HG03521 (cell line): ENCODE results near the gene MRRF.
"Not testable (repeated sequence)": the region's sequence is repeated elsewhere in the genome, so short reads cannot be mapped to it uniquely, and the experiment has no call there.

Experiments
- ATAC-seq: cut with Tn5 transposase; IDR thresholded peaks from one replicate; pipeline ENCODE4 v1.9.1; 2021; ENCODE audit warnings: mild to moderate bottlenecking, moderate library complexity; ENCODE audit not compliant: unreplicated experiment

MRRF gene

DNA sequence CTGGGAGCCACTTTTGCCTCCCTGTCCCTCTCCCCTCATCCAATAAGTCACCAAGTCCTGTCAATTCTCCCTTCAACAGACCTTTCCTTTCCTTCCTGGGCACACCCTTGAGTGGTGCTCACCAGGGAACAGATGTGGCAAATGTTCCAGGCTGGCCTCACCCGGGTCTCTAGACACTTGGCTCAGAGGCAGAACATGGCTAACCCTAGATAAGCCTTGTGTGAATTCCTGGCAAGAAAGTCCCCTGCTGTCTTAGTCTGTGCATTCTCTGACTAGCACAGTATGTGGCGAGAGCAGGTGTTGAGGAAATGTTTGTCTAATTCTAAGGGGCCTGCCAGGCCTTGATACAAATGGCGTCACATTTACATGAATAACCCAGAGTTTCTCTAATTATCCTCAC lies 64.9 kb downstream of the MRRF start:
- no peak for ATAC-seq

GRCh38 chr9:122330466-122330865 lies 65.8 kb downstream of the MRRF start:
- not testable (repeated sequence) for ATAC-seq

DNA sequence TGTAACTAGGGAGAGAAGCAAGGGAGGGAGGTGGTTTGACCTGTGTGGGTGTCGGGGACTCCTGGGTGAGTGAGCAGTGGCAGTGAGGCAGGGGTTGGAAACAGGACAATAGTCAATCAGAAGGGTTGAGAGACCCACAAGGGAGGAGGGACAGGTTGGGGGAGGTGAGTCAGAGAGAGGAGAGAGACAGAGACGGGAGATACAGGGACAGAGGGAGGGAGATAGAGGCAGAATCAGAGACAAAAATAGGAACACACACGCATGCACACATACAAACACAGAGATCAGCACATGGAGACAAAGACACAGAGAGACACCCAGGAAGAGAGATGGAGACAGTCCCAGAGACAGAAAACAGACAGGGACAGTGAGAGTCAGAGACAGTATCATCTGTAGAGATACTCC lies 66.8 kb downstream of the MRRF start:
- ATAC-seq, result no peak

DNA sequence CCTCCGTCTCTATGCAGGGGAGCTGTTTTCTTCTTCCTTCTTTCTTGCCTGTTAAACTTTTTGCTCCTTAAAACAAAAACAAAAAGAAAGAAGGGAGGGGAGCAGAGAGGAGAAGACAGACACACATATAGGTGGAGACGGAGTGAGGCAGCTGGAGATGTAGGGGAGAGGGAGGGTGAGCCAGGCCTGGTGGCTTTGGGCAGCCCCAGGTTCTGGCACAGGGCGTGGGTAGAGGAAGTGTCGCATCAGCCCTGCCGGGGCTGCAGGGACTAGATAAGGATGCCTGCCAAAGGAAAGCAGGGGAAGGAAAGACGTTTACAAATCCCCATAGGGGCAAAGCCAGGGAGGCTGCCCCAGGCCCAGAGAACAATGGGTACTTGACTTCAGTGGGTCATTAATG lies 67.4 kb downstream of the MRRF start:
- no peak for ATAC-seq

DNA sequence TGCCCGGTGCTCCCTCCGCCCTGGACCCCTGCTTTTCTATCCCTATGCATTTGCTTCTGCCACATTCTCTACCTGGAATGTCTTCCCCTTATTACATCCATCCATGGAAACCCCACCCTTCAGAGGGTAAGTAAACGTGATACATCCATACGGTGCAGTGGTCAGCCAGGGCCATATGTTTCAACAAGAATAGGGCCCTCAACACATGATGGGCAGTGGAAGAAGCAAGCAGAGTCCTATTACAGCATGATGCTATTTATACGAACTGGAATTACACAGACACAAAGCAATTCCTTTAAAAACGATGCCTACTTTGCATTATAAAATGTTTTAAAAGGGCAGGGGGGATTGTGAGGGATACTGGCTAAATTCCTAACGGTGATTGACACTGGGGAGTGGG lies 68.0 kb downstream of the MRRF start:
- no peak for ATAC-seq

- ATAC-seq, result no peak
Observed at GRCh38 chr9:122333169-122333808, 68.6 kb downstream of the MRRF start.

- no peak for ATAC-seq
Observed at GRCh38 chr9:122334916-122335315, 70.2 kb downstream of the MRRF start.

DNA sequence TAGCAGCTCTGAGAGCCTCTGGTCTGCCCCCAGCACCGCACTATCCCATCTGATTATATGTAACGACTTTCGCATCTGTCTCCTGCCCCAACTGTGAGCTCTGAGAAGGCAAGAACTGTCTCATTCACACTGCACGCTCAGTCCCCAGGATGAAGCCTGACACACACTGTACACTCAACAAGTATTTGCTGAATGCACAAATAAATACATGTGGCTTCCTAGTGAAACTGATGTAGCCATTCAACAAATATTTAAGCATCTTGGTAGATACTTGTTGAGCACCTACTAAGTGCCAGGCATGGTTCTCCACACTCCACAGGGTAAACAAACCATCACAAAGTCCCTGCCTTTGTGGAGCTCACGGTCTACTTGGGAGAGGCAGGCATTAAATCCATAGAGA lies 71.5 kb downstream of the MRRF start:
- no peak for ATAC-seq

- no peak for ATAC-seq
Observed at GRCh38 chr9:122336866-122337555, 72.3 kb downstream of the MRRF start.

- no peak for ATAC-seq
Observed at GRCh38 chr9:122337556-122337929, 72.9 kb downstream of the MRRF start.

DNA sequence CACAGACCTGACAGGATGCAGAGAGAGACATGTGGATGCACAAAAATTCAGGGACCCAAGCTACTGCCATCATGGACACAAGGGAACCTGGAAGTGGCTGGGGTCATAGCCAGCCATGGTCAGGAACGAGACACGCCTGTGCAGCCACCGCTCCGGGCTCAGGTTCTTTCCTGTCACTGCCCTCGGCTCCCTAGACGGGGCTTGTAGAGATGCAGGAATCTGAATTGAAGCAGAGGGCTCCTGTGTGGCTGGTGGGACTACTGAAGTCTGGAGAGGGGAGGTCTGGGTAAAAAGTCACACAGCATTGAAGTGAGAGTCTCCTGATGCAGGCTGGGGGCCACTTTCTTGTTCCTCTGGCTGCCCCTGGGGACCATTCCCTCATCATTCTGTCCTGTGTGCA lies 73.9 kb downstream of the MRRF start:
- ATAC-seq, result no peak

DNA sequence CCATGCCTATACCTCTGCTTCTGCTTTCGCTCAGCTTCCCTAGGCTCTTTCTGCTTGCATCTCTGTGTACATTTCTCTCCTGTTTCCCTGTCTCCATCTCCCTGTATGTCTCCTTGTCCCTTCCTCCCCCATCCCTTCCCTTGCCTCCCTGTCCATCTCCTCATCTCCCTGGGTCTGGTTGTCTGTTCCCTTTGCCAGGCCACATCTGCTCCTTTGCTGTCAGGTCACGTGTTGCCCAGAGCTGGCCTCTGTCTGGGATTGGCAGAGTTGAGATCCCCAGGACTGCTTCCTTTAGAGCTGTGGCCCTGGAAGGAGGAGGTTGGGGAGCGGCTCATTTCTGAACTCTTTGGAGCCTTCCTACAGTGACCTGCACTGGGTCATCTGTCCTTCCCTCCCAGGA lies 74.3 kb downstream of the MRRF start:
- no peak for ATAC-seq

GRCh38 chr9:122339579-122339978 lies 74.9 kb downstream of the MRRF start:
- ATAC-seq, result no peak

GRCh38 chr9:122340161-122340560 lies 75.5 kb downstream of the MRRF start:
- no peak for ATAC-seq

DNA sequence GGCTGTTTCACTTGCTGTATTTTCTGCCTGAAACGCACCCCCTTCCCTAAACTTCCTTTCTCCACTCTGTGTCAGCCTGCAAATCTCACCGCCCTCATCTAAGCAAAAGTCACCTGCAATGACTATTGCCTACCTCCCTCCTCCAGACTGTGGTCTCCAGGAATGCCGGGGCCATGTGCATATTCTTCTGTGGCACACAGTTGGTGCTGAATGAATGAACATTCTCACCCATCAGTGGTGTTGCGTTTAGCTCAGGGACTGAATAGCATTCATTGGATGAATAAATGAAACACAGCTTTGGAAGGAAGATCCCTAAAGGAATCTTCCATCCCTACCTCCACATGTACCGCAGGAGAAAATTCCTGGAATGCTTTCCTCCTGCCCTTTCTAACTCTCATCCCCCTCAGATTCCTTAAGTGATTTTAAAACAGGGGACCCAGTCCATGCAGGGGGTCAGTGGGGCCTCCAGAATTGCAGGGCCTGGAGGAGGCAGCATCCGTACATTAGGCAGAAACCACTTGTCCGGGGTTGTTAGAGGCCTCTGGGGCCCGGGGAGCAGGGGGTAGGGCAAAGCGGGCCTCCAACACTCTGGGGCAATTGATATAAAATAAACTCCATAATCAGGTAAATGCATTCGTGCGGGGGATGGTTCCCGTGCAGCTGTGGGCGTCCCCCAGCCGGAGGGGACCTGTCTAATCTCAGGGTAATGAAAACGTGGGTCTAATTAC lies 77.8 kb downstream of the MRRF start:
- no peak for ATAC-seq

GRCh38 chr9:122346478-122347347 lies 82.0 kb downstream of the MRRF start:
- ATAC-seq, result no peak

DNA sequence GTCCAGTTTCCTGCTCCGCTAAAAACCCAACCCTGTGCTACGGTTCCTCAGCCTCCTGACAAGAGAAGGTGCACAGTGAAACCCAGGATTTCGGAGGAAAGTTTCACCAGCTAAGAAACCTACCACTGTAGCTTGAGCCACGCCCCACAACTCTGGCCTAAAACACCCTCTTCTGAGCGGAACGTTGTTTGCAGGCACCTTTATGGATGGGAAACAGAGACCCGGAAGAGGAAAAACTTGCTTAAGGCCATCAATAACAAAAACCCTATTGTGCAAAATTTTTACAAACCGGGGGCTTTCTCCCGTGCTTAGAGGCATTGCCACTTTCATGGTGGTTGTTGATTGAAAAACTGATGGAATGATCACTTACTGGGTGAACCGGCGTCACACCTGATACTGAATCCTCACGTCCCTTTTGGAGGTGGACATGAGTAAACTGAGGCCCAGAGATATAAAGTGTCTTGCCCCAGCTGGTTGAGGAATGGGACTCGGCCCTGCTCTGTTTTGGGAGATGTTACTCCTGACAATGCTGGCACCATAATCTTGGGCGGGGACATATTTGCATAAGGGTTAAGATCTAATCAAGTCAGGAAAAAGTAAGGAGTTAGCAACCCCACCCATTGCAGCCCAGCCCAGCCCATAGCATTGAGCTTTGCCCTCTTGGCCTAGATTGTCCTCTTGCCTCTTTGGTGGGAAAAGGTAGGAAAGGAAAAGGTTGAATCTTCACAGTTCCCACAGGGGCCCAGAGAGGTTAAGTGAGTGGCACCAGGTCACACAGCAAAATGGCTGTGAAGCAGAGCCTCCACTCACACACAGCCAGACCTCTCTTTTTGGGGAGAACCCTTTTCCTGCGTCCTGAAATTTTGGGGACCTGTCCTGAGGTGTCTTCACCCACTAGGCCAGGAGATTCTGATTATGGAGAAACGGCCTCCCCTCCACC lies 82.9 kb downstream of the MRRF start:
- no peak for ATAC-seq

DNA sequence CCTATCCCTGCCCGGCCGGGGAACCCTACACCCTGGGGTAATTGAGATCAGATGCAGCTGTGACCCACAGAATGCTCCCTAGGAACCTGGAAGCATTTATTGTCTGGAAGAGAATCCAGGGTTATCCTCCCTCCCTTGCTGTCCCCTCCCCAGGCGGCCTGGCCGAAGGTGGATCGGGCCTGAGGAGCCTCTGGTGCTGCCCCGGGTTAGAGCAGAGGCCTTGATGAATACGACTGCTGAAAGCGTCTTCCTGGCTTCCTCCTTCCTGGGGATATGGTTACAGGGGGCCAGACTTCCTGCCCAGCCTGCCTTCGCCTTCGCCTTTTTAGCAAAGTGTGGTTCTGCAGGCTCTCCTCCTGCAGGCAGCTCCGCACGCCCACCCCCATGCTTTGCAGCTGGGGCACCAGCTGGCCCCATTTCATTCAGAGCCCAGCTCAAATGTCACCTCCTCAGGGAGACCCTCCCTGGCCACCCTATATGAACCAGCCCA lies 83.7 kb downstream of the MRRF start:
- no peak for ATAC-seq

DNA sequence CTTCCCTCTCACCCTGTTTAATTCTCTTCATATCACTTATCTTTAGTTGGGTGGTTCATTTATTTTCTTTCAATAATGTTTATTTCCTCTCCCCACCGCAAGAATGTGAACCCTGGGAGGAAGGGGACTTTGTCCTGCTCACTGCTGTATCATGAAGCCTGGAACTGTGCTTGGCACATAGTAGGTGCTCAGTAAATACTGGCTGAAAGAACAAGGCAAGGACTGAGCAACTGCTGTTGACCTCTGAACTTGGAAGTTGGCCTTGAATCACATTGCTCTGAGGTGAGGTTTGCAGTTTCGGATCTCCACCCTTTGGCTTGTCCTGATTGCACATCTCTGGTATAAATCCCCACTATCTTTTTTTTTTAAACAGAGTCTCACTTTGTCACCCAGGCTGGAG lies 84.1 kb downstream of the MRRF start:
- ATAC-seq, result no peak

DNA sequence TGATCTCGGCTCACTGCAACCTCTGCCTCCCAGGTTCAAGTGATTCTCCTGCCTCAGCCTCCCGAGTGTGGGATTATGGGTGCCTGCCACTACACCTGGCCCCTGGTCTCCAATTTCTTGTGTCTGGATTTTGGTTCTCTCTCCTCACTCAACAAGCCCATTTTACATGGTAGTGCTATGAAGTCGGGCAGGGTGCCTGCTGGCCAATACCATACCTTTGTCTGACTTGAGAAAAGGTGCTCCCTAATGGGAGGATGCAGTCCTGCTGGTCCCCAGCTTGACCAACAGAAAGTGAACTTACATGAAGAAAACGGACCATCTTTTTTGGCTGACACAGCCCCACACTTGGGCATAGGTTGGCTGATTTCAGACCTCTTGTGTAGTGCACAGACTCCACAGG lies 84.5 kb downstream of the MRRF start:
- ATAC-seq, result no peak
